ENCODE measurements around the gene LRRC28.

DNA sequence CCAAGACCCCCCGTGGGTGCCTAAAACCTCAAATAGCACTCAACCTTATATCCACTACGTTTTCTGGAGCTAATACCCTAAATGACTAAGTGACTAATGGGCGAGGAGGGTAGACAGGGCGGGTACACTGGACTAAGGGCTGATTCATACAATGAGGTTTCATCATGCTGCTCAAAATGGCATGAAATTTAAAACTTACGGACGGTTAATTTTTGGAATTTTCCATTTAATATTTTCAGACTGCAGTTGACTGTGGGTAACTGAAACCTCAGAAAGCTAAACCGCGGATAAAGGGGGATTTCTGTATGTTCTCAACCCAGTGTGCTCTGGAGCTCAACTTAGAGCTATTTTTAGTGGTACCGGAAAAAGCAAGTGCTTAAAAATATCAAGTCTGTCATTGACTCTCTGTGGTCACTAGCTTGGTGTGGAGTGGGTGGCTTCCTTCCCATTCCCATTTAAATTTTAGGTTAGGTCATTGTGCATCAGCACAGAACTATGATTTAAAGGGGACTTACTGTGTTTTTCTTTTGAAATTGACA, 72.9 kb downstream of the LRRC28 start:
- TF ChIP-seq, protein P1, sequence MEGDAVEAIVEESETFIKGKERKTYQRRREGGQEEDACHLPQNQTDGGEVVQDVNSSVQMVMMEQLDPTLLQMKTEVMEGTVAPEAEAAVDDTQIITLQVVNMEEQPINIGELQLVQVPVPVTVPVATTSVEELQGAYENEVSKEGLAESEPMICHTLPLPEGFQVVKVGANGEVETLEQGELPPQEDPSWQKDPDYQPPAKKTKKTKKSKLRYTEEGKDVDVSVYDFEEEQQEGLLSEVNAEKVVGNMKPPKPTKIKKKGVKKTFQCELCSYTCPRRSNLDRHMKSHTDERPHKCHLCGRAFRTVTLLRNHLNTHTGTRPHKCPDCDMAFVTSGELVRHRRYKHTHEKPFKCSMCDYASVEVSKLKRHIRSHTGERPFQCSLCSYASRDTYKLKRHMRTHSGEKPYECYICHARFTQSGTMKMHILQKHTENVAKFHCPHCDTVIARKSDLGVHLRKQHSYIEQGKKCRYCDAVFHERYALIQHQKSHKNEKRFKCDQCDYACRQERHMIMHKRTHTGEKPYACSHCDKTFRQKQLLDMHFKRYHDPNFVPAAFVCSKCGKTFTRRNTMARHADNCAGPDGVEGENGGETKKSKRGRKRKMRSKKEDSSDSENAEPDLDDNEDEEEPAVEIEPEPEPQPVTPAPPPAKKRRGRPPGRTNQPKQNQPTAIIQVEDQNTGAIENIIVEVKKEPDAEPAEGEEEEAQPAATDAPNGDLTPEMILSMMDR (IDR thresholded peaks at IDR 0.05): no peak
- TF ChIP-seq POLR2AphosphoS5 (IDR thresholded peaks at IDR 0.05): no peak

Data from breast epithelium (tissue), 3 donors.